Erythroblast (primary cell): ENCODE data around the gene SLC35D3.
"Not testable (repeated sequence)": the region's sequence is repeated elsewhere in the genome, so short reads cannot be mapped to it uniquely, and the experiment has no call there.

ENCODE experiments used
- DNase-seq, 2 experiments: peaks; one replicate each; lab custom pipeline; 2025; lab: John Stamatoyannopoulos, UW
- GATA1 ChIP-seq: IDR thresholded peaks from 2 replicates; pipeline ENCODE4 v1.6.1; 2011; ENCODE audit warnings: low read depth, mild to moderate bottlenecking, control low read depth, low read length, moderate library complexity
- POLR2A ChIP-seq: IDR thresholded peaks from 2 replicates; pipeline ENCODE4 v1.6.1; 2011; ENCODE audit warnings: mild to moderate bottlenecking, low read length

The SLC35D3 gene, protein sequence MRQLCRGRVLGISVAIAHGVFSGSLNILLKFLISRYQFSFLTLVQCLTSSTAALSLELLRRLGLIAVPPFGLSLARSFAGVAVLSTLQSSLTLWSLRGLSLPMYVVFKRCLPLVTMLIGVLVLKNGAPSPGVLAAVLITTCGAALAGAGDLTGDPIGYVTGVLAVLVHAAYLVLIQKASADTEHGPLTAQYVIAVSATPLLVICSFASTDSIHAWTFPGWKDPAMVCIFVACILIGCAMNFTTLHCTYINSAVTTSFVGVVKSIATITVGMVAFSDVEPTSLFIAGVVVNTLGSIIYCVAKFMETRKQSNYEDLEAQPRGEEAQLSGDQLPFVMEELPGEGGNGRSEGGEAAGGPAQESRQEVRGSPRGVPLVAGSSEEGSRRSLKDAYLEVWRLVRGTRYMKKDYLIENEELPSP

DNA sequence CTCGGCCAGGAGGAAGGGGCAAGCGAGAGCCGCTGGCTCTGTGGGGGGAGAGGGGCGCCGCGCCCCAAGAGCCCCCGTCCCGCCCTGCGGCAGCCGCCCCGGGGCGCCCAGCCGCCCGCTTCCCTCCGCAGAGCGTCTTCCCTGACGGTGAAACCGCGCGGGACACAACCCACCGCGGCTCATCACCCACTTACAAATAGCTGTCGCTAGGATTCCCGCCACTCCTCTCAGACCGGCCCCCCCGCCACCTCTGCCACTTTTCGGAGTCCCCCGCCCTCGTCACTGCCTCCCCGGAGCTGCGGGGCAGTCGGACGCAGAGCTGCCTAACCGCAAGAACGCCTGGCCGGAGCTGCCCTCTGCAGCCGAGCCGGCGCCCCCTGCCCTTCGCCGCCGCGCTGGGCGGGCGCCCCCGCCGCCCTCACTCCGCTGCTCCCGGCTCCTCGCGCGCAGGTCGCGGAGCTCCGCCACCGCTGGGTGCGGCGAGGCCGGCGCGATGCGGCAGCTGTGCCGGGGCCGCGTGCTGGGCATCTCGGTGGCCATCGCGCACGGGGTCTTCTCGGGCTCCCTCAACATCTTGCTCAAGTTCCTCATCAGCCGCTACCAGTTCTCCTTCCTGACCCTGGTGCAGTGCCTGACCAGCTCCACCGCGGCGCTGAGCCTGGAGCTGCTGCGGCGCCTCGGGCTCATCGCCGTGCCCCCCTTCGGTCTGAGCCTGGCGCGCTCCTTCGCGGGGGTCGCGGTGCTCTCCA lies at the start of gene SLC35D3:
SLC35D3 (plus strand) TSS at position 366 of the 749 bp plus-strand sequence; CDS start at position 494, 128 bp downstream.
- TF ChIP-seq GATA1 (no peak), POLR2A (no peak)
- peak; percentile 40 to 44 for DNase-seq

- TF ChIP-seq POLR2A (no peak), GATA1 (no peak)
- DNase-seq: peak; percentile 43 to 54
Observed at GRCh38 chr6:136873748-136874147, 48.4 kb upstream of the SLC35D3 start.

GRCh38 chr6:136876469-136876868 lies 45.6 kb upstream of the SLC35D3 start:
- DNase-seq: not testable (repeated sequence)

DNA sequence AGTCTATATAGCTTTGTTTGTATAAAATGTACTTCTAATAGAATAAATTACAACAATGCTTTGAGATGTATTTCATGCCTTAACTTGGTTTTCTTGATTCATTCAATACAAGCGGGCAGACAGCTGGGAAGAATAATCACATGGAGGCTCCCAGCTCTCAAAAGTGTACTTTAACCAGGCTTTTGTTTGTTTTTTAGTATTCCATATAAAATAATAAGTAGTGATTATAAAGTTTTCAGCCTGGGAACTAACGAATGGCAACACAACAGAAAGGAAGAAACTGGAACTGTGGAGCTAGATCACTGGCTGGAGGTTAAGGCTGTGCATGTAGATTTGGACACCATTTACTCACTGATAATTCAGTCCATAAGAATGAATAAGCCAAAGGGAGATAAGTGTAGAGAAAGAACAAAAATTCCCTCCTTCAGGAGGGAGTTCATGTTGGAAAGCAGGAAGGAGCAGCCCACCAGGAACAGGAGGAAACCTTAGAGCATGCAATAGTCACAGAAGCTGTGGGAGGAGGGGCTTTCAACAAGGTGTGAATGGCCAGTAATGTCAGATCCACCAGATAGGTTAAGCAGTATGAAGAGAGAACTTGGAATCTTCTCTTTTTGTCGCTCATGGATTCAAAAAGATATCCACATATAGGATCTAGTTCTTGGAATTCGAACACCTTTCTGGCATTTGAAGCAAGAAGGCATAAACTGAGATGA lies 41.2 kb upstream of the SLC35D3 start:
- no peak for DNase-seq
- TF ChIP-seq POLR2A: no peak
- no peak for TF ChIP-seq GATA1

- TF ChIP-seq POLR2A (no peak), GATA1 (no peak)
- peak; percentile 20 to 60 for DNase-seq
Observed at GRCh38 chr6:136886091-136886490, 36.0 kb upstream of the SLC35D3 start.

GRCh38 chr6:136887953-136888352 lies 34.1 kb upstream of the SLC35D3 start:
- DNase-seq: no peak
- TF ChIP-seq GATA1: no peak
- no peak for TF ChIP-seq POLR2A

DNA sequence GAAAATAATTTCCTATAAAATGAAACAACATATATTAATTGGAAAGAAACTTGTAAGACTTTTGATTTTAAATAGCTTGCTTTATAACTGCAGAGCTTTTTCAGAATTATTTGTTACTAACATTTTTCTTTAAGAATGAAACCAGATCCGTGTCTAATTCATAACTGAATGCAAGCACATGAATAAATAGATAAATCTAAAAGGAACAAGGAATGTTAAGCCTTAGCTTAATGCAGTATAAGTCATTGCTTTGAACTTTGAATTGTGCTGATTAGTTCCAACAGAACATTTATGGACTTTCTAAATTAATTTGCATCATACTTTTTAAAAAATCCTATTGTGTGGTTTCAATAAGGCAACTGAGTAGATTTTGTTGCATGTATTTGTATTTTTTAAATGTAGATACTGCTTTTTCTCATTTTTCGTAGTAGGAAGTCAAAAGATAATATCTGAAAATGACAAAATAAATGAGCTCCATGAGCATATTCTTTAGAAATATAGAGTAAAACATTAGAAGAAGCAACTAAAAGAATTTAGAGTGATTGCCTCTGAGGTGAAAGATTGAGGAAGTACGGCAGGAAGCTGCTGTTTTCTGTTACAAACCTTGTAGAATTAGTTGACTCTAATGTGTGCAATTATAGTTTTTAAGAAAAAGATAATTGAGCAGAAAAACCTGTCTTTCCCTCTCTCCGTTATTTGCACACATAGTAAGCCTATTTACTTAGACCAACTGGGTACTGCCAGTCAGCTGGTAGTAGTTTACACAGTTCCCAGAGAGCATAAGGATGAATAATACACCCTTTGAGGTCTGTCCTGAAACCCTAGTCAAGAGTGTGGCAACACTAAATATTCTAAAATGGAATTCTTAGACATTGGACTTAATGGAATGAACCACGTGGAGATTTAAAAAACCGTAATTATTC lies 32.6 kb upstream of the SLC35D3 start:
- DNase-seq: no peak
- TF ChIP-seq GATA1 (no peak), POLR2A (no peak)

- DNase-seq: no peak
- TF ChIP-seq GATA1 (no peak), POLR2A (no peak)
Observed at GRCh38 chr6:136890194-136890839, 31.8 kb upstream of the SLC35D3 start.

- TF ChIP-seq POLR2A (no peak), GATA1 (no peak)
Observed at GRCh38 chr6:136890986-136891385, 31.1 kb upstream of the SLC35D3 start.

DNA sequence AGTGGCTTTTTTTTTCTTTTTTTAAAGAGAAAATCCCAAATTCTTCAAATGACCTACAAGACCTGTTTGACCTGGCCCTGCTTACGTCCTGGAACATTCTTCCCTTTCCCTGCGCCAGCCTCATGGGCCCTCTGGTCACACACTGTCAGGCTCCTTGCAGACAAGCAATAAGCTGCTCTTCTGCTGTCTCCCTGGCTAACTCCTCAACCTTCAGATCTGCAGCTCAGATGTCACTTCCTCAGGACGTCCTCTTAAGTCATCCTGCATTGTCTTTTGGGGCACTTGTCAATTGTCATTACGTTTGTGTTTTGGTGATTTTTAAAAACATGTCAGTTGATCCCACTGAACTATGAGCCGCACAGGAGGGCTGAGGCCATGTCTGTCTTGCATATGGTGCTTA lies 28.9 kb upstream of the SLC35D3 start:
- DNase-seq: no peak

More at GRCh38 chr6:136890986-136891385, 31.1 kb upstream of the SLC35D3 start:
- no peak for DNase-seq

GRCh38 chr6:136895901-136896300 lies 26.2 kb upstream of the SLC35D3 start:
- no peak for TF ChIP-seq POLR2A
- TF ChIP-seq GATA1: no peak
- DNase-seq: peak; percentile 6 to 41

More for the DNA sequence above, 28.9 kb upstream of the SLC35D3 start:
- TF ChIP-seq GATA1: no peak
- TF ChIP-seq POLR2A: no peak

DNA sequence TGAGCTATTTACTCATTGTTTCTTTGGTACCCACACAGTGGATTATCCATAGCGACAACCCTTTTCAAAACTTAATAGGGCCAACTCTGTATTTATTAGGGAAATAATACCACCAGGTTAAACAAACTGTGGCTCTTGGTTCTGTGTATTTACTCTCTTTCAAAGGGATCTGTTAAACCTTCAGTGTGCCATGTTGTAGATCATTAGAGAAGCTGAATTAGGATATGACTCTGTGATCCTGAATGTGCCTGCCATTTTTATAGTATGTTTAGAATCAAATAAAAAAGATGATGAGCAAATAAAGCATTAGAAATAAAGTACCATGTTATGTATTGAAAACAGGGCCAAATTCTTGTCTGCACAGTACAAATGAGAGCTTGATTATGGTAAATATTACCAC lies 25.0 kb upstream of the SLC35D3 start:
- DNase-seq: no peak
- TF ChIP-seq POLR2A (no peak), GATA1 (no peak)
